ENCODE data around the gene RTKN2.

Gene RTKN2

DNA sequence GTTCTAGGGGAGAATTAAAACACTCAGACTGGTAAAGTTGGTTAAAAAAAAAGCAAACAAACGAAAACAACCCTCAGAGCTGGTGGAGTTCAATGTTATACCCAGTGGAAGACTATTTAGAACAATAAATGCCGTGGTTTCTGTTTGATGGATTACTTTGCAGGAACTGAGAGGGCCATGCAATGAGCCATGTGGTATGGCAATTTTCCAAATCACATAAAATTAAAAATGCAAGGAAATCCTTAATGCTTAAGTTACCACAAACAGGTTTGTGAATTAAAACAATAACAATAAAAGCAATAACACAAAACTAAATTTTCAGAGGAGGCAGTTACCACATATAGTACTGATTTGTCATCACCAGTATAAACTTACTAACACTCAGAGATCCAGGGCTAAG, 96.9 kb downstream of the RTKN2 start:
- no peak for DNase-seq (ENCODE audit: low spot score)

DNA sequence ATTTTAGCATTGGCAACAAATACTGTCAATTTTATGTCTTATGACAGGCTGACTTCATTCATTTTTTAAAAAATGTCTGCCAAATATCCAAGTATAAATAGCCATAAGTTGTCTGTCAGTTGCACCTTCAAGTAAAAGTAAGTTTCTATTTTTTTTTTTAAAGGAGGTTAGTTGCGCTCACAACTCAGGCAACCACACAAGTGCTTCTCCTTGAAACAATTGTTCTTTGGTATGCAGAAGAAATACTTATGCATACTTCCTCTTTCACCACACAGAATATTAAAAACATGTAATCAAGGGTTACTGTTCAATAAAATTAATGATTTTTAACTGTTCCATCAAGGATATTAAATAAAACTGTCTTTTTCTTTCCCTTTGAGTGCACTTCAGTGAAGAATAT, 97.9 kb downstream of the RTKN2 start:
- DNase-seq (ENCODE audit: low spot score): no peak

DNA sequence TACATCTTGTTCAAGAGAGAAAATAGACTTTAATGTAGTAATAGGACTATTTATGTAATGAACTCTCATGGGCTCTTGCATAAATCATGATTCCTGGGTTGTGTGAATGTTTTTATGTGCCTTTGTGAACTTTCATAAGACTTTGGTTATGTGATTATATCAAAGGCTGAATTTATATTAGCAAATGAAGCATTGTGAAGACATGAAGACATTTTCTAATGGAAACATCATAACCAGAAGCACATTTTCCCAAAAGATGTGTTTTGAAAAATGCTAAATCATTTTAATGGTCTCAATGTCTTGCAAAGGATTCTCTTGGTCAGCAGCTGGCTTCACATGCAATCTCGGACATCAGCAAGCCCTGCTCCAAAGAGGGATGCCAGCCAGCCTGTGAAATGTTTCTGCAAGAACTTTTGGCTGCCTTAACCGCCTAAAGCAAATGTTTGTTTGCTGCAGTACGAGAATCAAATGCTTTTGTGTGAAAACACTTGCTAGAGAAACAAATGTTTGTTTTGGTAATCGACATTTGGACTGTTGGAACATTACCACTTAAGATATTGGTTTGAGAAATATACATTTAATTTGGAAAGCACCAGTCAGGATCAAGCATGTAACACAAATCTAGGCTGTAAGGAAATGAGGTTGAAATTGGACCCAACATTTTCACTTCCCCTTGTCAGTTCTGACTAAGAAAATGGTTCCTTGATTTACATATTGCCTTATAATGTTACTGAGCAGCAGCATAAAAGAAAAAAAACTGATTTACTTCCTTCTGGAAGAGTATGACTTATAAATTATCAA, 102.1 kb downstream of the RTKN2 start:
- DNase-seq (ENCODE audit: low spot score): no peak

DNA sequence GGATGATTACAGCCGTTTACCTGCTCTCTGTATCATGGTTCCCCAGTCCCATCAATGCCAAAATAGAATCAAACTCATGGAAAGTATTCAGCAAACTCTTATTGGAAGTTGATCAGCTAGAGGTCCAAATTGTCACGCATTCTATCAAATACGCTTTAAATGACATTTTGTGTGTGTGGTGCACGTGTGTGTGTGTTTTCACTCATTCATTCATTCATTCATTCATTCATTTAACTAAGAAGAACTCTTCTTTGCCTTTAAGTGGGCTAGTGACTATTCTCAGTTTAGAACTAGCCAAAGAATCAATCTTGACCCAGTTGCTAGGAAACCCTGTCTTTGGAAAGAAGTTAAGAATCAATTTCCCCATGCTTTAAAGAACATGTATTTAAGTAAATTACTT, 102.8 kb downstream of the RTKN2 start:
- no peak for DNase-seq (ENCODE audit: low spot score)

DNA sequence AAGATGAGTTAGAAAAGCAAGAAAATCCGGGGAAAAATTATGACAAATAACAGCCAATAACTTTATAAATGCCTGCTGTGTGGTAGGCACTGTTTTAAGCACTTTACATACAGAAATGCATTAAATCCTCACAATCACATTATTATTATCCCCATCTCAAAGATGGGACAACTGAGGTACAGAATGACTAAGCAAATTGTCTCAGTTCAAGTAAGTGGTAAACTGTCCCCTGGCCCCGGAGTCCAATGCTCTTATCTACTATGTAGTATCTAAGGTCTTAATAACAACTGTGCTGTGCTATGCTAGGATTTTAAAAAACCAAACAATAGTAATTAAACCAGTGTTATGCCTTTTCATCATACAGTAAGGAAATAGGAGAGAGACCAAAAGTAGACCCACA, 105.6 kb downstream of the RTKN2 start:
- no peak for DNase-seq (ENCODE audit: low spot score)

DNA sequence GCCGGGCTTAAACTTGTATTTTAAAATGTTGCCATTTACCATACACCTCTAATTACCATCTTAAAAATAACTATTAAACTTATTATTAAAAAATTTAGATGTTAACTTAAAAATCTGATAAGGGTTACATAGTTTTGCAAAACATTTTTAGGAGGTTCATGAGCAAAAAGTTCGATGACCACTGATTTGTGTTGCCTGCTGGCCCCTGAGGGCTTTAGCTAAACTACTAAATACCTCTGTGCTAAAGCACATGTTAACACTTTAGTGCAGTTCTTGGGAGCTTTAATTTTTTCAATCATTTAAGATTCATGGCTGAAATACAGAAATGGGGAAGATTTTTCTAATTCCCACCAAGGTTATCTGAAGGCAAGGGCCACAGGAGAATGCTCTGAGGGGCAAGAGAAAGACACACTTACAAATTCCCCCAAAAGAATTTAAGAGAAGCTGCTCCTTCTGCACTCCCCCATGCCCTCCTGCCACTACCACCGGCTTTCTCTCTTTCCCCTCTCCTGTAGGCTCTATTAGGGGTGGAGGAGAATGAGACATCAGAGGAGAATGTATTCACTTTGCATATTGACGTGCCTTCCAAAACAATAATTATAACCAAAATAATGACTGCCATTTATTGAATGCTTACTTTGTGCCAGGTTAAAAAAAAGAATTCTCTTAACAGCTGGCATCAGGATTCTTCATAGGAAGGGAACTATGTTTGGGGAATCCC, 106.2 kb downstream of the RTKN2 start:
- no peak for DNase-seq (ENCODE audit: low spot score)

DNA sequence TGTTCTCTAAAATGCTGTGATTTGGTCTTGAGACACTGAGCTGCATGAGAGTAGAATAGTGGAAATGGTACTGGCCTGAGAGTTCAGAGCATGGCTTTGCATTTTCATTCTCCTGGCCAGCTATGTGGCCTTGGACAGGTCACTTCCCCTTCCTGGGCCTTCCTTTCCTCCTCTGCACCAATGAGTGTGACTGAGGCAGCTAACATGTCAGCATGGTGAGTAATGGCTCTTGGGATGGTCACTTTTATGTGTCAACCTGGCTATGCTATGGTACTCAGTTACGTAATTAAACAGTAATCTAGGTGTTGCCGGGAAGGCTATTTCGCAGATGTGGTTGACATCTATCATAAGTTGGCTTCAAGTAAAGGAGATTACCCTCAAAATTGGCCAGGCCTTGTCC, 109.3 kb downstream of the RTKN2 start:
- DNase-seq (ENCODE audit: low spot score): no peak

DNA sequence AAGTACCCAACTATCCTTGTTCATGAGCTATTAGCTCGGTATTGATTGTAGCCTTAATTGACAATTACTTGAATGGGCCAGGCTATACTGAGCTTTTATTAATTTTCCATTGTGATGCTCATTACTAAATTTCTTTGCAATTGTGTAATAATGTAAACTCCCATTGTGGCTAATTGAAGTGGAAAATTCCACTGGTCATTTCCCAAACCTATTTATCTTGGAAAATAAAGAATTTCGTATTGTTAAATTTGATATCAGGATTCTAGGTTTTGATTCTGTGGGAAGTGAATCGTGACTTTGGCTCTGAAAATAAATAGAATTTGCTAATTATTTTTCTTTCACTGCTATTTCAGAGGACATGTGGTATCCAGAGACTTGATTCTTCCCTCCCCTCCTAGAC, 111.0 kb downstream of the RTKN2 start:
- DNase-seq (ENCODE audit: low spot score): no peak

DNA sequence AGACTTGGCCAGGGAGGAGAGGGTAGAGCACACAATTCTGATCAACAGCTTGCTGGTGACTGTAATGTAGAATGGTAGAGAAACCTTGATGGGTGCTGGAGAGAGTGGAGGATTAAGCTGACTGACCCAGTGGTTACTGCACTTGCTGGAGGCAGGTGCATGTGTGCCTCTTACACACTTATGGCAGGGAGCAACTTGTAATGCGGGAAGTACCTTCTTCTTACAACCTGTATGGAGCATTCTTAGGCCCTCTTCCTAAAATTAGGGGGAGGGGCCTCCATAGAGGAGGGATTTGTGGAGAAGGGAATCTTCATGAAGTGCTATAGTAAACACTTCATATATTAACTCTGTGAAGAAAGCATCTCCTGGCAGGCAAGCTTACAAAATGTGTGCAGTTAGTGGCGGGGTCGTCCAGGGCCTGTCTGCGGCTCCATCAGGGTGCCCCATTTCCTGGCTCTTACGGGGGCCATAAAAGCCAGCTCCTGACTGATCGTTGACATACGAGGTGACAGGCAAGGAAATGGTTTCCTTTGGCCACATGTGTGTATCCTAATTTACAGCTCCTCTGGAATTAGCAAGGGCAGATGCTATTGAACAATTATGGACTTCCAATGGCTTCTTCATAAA, 113.5 kb downstream of the RTKN2 start:
- no peak for DNase-seq (ENCODE audit: low spot score)

DNA sequence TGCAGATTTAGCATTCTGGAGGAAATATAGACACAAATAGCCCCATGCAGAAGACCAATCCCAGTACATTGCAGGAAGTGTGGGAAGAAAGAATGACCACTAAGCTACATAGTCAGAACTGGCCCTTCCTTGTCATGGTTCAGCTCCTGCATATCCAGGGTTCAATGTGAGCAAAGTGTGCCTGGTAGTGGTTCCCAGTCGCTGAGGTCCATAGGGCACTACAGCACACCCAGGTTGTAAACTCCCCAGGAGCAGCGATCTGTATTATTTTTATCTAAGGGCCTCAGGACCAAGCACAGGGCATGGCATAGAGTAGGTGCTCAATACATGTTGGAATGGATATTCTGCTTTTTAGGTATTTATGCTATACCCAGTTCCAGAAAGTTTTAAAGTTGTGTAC, 114.4 kb downstream of the RTKN2 start:
- DNase-seq (ENCODE audit: low spot score): no peak

DNA sequence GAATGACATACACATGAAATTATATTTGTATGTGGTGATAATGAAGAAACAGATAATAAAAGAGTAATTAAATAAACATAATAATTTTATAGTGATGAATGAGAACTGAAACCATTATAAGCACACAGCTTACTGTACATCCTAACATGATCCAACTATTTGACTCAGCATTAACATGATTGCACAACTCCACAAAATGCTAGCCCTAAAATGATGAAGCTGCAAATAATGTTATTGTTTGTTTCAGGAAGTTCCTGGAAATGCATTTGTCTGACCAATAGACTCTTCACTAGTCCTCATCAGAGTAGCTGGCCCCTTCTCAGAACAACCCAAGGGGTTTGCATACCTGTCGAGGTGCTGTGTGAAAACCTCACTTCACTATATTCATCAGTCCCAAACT, 115.5 kb downstream of the RTKN2 start:
- DNase-seq (ENCODE audit: low spot score): no peak

DNA sequence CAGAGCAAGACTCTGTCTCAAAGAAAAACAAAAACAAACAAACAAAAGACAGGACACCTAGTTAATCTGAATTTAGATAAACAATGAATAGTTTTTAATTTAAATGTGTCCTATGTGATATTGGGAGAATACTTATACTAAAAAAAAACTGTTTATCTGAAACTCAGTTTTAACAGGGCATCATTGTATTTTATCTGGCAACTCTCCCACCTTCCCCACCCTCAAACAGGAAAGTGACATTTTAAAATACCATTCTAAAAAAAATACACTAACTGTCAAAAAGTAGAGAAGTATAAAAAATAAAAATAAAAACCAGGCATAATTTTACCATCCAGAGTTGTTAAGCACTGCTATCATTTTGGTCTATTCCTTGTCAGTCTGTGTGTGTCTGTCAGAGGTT, 119.0 kb downstream of the RTKN2 start:
- DNase-seq (ENCODE audit: low spot score): no peak

DNA sequence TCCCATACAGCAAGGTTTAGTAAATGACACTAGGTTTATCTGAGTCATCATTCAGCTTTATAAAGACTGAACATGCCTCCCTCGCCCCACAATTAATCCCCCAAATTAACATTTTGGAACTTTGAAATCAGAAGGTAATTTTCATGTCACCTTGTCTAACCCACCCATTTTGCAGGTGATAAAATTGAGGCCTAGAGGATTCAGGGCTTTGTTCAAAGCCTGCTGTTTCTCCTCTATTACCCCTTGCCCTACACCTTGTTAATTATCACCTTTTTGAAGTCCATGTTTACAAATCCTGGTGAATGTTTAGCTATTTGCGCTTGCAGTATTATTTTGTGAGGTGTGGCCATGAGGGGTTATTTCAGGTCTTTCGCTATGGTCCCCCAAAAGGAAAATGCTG, 120.5 kb downstream of the RTKN2 start:
- no peak for DNase-seq (ENCODE audit: low spot score)

DNA sequence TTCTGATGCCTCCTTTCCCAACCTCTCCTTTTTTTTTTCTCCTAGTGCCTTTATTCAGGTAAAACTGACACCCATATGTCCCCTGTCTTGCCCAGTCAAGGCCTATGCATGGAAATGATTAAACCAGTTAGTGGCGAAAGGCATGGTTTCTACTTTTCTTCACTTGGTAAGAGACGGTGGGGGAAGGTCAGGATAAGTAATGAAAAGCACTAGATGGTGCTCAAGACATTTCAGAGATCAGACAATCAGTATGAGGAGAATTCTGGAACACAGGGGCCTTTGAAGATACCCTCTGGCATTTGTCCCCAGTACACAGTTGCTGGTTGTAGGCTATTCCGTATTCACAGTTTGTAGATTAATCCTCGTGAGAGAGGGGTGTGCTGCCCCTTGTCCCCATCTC, 121.2 kb downstream of the RTKN2 start:
- no peak for DNase-seq (ENCODE audit: low spot score)

DNA sequence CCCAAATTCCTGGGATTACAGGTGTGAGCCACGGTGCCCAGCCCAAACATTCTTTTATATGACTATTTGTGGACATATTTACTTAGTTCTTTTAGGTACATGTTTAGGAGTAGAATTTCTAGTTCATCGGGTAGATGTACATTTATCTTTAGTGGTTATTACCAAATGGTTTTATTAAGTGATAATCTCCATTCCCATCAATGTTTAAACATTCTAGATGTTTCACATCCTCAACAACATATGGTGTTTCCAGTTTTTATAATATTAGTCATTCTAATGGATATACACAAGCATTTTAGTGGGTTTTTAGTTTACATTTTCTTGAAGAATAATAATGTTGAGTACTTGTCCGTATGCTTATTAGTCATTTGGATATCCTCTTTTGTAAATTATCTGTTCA, 131.7 kb downstream of the RTKN2 start:
- DNase-seq (ENCODE audit: low spot score): no peak

DNA sequence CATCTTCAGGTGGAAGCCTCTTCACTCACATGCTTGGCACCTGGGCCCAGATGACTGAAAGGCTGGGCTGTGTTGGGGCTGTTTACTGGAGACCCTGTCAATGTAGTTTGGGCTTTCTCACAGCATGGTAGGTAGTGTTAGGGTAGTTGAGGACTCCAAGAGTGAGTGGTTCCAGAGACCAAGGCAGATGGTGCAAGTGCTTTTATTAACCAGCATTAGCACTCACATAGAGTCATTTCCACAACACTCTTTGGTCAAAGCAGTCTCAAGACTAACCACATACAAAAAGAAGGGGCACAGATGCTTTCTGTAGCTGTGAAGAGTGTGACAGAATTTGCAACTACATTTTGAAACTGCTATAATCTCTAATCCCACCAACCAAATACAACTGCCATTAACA, 135.0 kb downstream of the RTKN2 start:
- no peak for DNase-seq (ENCODE audit: low spot score)
